Stimulated activated CD8-positive, alpha-beta memory T cell treated with anti-CD3 and anti-CD28 coated beads, Interleukin-2, amount 100 ng/mL, for 1 hour (primary cell): ENCODE measurements around the gene NSD1.

Experiments used
- DNase-seq, 2 donors: peaks; one replicate each; pipeline ENCODE4 v3.0.0-alpha.2; 2020; ENCODE audit warnings: low read depth in 2 of 2

The NSD1 gene

GRCh38 chr5:177133096-177133852 is at the start of gene NSD1:
TSS of gene NSD1 (plus strand) at chr5:177133773. CDS start at chr5:177135104, 1,331 bp downstream.
- DNase-seq: peak; percentile 79 to 82

- no peak for DNase-seq
Measured at GRCh38 chr5:177084175-177084574, 49.4 kb upstream of the NSD1 start.

- no peak for DNase-seq
Measured at GRCh38 chr5:177085985-177086653, 47.5 kb upstream of the NSD1 start.

GRCh38 chr5:177086654-177087397 is 46.7 kb upstream of the NSD1 start, which contains the start of gene FGFR4:
TSS of gene FGFR4 (plus strand) at chr5:177086915. CDS start at chr5:177089603, 2,688 bp downstream.
- DNase-seq: peak; percentile 26 to 49

GRCh38 chr5:177087398-177088005 is 46.1 kb upstream of the NSD1 start:
- no peak for DNase-seq

GRCh38 chr5:177089127-177089526 is 44.4 kb upstream of the NSD1 start:
- no peak for DNase-seq

GRCh38 chr5:177089825-177090641 is 43.5 kb upstream of the NSD1 start:
- DNase-seq: no peak

GRCh38 chr5:177090813-177091212 is 42.8 kb upstream of the NSD1 start:
- no peak for DNase-seq

GRCh38 chr5:177091232-177091631 is 42.3 kb upstream of the NSD1 start:
- DNase-seq: no peak

- no peak for DNase-seq
Measured at GRCh38 chr5:177092178-177093081, 41.1 kb upstream of the NSD1 start.

- no peak for DNase-seq
Measured at GRCh38 chr5:177093082-177093712, 40.4 kb upstream of the NSD1 start.

GRCh38 chr5:177093803-177094202 is 39.8 kb upstream of the NSD1 start:
- DNase-seq: no peak

- DNase-seq: no peak
Measured at GRCh38 chr5:177094224-177095087, 39.1 kb upstream of the NSD1 start.

- DNase-seq: no peak
Measured at GRCh38 chr5:177095088-177095669, 38.4 kb upstream of the NSD1 start.

- no peak for DNase-seq
Measured at GRCh38 chr5:177096162-177097015, 37.2 kb upstream of the NSD1 start.

GRCh38 chr5:177097016-177097985 is 36.3 kb upstream of the NSD1 start:
- DNase-seq: no peak
